ENCODE results near the gene CCT5. TPM values are rescaled to one million over a fixed set of nuclear protein-coding genes. Genes with fewer than 3 reads are reported as not detected.

CCT5 gene
- total RNA-seq, 2 donors from 2014 or later, result 45.4 to 76.1 TPM

DNA sequence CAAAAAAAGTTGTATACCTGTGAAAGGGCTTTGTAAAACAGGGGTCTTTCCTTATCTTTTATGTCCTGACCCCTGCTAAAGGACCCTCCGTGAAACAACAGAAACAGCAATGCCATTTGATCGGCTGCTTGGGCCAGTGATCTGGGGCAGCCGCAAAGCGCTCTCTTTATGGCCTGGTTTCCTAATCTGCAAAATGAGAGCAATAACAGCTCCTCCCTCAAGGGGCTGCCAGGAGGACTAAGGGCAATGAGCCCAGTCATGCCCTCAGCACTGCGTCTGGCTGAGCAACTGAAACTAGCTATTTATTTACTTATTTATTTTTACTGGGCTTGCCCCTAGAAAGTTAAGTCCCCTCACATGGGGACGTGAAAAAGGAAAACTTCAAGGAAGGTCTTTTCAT is 39.3 kb downstream of the CCT5 start:
- peaks cover 20% of the 10 kb centered on the region for H3K4me1 ChIP-seq
- H3K27ac ChIP-seq, result peak overlapping the region; percentile 82 to 91 (median 86)
- H3K27me3 ChIP-seq, result no peaks in the 10 kb centered on the region
- H3K9me3 ChIP-seq, result no peaks in the 10 kb centered on the region
- TF ChIP-seq CTCF (IDR thresholded peaks at IDR 0.05) (peak in 2 of 7 experiments; percentile 14 to 33), POLR2A (IDR thresholded peaks at IDR 0.05) (no peak)
- peak; percentile 82 for ATAC-seq
- 30 to 55% methylated on average over 6 of the region's 6 CpGs for WGBS, 2 donors
- no peaks in the 10 kb centered on the region for H3K36me3 ChIP-seq (replicated peaks in 1 of 2; ENCODE audit: insufficient read depth in 1 of 2, low read depth in 2 of 2)
- peak; percentile 62 to 80 (median 75) for DNase-seq
- H3K4me3 ChIP-seq, result no peak overlapping the region
- intact Hi-C loops (cut with DNase I), result loop anchor here (10.0 kb wide), 3 partner anchors 75 to 335 kb away; no protein-coding TSS in a partner anchor

- H3K36me3 ChIP-seq (replicated peaks in 1 of 2; ENCODE audit: insufficient read depth in 1 of 2, low read depth in 2 of 2), result no peaks in the 10 kb centered on the region
- intact Hi-C loops (cut with DNase I), result loop anchor here (10.0 kb wide), 3 partner anchors 75 to 335 kb away; no protein-coding TSS in a partner anchor
- no peak for DNase-seq
- no peak overlapping the region for H3K4me3 ChIP-seq
- no peak for ATAC-seq
- TF ChIP-seq CTCF (IDR thresholded peaks at IDR 0.05) (no peak), POLR2A (IDR thresholded peaks at IDR 0.05) (no peak)
- H3K27me3 ChIP-seq, result no peaks in the 10 kb centered on the region
- H3K9me3 ChIP-seq, result no peaks in the 10 kb centered on the region
- peaks cover 20% of the 10 kb centered on the region for H3K4me1 ChIP-seq
- 89 to 91% methylated on average over 8 to 10 of the region's 10 CpGs for WGBS, 2 donors
- H3K27ac ChIP-seq, result peak overlapping the region in 3 of 4 donors; percentile 83 to 91 (median 88)
Measured at GRCh38 chr5:10289991-10290390, 39.9 kb downstream of the CCT5 start.

DNA sequence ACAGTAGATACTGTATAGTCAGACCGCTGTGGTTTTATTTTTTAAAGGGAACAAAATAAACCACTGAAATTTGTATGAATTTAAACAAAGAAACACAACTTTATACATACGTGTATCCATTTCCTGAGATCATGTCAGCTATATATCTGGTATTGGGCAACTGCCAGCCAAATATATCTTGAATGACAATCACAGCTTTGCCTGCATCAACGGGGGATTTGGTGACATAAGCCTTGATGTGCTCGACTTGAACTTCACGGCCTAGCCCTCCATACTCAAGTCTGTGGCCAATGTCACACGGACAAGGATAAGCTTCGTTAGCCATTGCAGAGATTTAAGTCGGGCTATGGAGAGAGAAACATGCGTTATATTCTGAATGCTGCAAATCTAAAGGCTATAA is 40.4 kb downstream of the CCT5 start:
- intact Hi-C loops (cut with DNase I), result no loop called here
- H3K27ac ChIP-seq, result peak overlapping the region in 1 of 4 donors; percentile 3
- WGBS, 2 donors, result 85 to 87% methylated on average over 9 of the region's 9 CpGs

DNA sequence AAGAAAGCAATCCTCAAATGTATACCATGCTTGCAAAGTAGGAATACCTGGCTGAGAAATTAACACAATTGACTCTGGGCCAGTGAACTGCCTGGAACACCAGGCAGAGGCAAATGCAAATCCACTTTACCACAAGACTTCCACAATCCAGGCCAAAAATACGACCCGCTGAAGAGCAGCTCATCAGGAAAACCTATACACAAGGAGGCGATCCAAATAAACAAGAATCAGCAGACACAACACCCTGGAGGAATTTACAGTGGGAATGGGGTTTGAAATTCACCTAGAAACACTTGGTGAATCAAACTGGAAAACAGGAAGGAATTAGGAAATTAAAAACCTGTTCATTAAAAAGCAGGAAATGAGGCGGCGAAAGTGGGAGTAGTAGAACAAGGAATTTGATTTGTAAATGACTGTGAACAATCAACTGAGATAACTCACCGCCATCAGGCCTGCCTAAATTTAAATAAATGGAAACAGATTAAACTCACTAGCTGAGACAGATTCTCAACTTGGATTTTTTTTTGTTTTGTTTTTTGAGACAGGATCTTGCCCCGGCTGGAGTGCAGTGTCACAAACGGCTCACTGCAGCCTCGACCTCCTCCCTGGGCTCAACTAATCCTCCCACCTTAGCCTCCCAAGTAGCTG is 41.7 kb downstream of the CCT5 start:
- intact Hi-C loops (cut with DNase I), result no loop called here
- H3K9me3 ChIP-seq, result no peaks in the 10 kb centered on the region
- no peaks in the 10 kb centered on the region for H3K27me3 ChIP-seq
- H3K27ac ChIP-seq, result no peak overlapping the region
- DNase-seq (no peak), ATAC-seq (no peak)
- TF ChIP-seq CTCF (IDR thresholded peaks at IDR 0.05), result no peak
- TF ChIP-seq POLR2A (IDR thresholded peaks at IDR 0.05), result no peak
- H3K36me3 ChIP-seq (replicated peaks in 1 of 2; ENCODE audit: insufficient read depth in 1 of 2, low read depth in 2 of 2), result no peaks in the 10 kb centered on the region
- H3K4me1 ChIP-seq, result peaks cover 20% of the 10 kb centered on the region
- H3K4me3 ChIP-seq, result no peak overlapping the region
- 87 to 88% methylated on average over 9 of the region's 9 CpGs for WGBS, 2 donors

More for the DNA sequence above, 40.4 kb downstream of the CCT5 start:
- no peaks in the 10 kb centered on the region for H3K9me3 ChIP-seq
- no peak for ATAC-seq
- peaks cover 20% of the 10 kb centered on the region for H3K4me1 ChIP-seq
- TF ChIP-seq CTCF (IDR thresholded peaks at IDR 0.05) (no peak), POLR2A (IDR thresholded peaks at IDR 0.05) (no peak)
- H3K27me3 ChIP-seq, result no peaks in the 10 kb centered on the region
- H3K4me3 ChIP-seq, result no peak overlapping the region
- DNase-seq, result no peak
- H3K36me3 ChIP-seq (replicated peaks in 1 of 2; ENCODE audit: insufficient read depth in 1 of 2, low read depth in 2 of 2), result no peaks in the 10 kb centered on the region

All from body of pancreas (tissue), 4 donors.